ENCODE measurements around the gene IGSF22.

GRCh38 chr11:18698341-18699268 lies 27.4 kb downstream of the IGSF22 start, which contains the start of gene TMEM86A:
- TF ChIP-seq CTCF (IDR thresholded peaks at IDR 0.05; ENCODE audit: low read depth, low read length) (no peak), MAX (IDR thresholded peaks at IDR 0.05; ENCODE audit: low read depth, low read length) (peak; percentile 55), POLR2A (IDR thresholded peaks at IDR 0.05; ENCODE audit: extremely low read depth, insufficient read length) (no peak)
